Sciatic nerve (tissue), 2 donors: ENCODE measurements around the gene HOXC13. TPM values are rescaled to one million over a fixed set of nuclear protein-coding genes. Genes with fewer than 3 reads are reported as not detected.

Experiments
- ATAC-seq: fragments of 200-7000 bp; cut with Tn5 transposase; one replicate; pipeline ENCODE4 v1.9.1; 2020; ENCODE audit warnings: mild to moderate bottlenecking, moderate library complexity
- DNase-seq: peaks from one replicate; pipeline ENCODE4 v3.0.0-alpha.2; 2020; ENCODE audit warnings: low spot score
- intact Hi-C: fragments of 100-400 bp; cut with DNase I; formaldehyde crosslinking; loops from one replicate; pipeline ENCODE4 v1.14.2; 2022
- total RNA-seq: library from RNA; stranded (reverse); fragmentation: NEBNext Ultra II Directional; extraction: Animal tissue kit (Norgen Biotek cat#: 25700); gene quantifications from one replicate; pipeline ENCODE4 v1.2.1, GENCODE V29; 2021
- donor health status: DM: no; HTN: no; CAD: no.
- donor health status: DM: no; HTN: no; CAD: no.

The HOXC13 gene
- total RNA-seq, 1 donor from 2014 or later: 0.22 TPM

DNA sequence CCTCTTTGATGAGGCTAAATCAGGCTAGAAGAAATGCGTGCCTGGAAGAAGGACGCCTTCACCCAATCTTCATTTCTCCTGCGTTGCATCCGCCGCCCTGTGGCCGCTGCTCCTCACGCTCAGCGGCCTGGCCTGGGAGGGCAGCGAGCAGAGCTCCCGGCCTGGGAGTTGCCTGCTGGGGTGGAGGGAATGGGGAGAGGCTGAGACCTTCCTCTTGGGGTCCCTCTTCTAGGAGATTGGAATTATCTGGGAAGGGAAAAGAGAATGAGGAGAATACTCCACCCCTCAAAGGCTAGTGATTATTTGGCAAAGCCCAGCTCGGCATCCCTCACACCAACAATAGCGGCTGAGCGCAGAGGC lies 13.7 kb downstream of the HOXC13 start:
- ATAC-seq: no peak
- no peak for DNase-seq
- intact Hi-C loops: loop anchor here (10.0 kb wide), 1 partner anchor 198 kb away; the partner anchor contains the start of gene CISTR

DNA sequence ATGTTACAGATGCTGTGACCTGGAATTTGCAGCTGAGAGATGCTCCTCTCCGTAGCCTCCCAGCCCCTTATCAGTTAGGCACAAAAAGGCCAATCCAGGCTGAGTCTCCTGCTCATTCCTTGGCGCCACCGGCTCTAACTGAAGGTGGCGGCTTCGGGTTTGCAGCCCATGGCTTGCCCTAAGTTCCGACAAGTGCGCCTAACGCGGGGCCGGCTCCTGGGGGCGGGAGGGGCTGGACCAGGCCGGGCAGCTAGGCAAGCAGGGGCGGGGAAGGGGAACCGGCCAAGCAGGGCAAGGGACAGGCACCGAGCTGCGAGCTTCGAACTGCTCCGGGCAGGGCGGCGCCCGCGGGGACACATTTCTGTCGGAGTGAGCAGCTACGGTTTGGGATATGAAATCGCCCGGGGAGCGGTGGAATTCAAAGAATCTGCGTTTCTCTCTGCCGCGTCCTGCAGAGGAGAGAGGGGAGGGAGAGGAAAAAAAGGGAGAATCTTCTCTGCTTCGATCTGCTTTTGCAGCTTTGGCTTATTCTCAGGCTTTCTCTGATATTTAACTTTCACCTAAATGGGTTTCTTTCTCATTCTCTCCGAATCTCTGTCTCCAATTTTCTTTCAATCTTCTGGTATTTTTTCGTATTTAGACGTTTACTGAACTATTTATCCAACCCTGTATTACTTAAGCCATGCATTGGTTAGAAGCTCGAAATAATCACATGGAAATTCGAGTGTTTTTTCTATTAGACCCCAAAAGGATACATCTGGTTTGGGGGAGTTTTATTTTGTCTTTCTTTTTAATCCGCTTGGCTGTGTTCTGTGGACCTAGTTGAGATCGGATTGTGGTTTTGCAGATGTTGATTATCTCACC lies 14.5 kb downstream of the HOXC13 start:
- intact Hi-C loops: loop anchor here (10.0 kb wide), 1 partner anchor 198 kb away; the partner anchor contains the start of gene CISTR
- ATAC-seq: no peak
- DNase-seq: no peak

DNA sequence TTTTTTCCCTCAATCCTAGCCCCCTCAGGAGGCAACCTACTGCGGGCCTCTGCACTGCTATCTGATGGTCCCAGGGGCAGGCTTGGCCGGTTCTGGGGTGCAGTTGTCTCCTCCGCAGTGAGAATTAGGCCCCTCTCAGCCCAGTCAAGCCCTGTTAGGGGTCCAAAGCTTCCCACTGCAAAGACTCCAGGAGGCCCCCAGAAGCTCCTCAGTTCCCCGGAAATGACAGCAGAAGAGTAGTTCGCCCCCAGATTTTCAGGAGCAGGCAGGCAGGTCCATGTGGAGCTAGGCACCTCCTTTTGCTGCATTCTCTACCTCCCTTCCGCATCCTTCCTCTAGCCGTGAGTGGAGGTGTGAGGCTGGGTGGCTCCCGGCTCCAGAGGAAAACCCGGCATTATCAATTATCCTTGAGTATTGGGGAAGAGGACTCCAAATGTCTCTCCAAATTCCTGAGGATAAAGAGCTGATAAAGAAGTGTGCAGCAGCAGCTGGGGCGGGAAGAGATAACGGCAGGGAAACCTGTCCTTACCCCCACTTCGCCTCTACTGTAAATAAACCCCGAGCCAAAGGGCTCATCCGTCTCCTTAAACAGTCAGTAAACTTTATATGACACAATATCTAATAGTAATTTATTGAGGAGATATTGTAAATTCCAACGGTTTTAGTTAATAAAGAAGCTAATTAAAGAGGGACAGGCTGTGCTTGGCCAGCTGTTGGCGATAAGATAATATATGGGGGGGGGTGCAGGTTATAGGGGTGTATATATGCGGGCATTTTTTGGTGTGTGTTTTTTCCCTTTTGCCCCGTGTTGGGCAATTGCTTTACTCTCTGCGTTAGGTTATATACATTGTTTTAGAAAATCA lies 15.4 kb downstream of the HOXC13 start:
- no peak for DNase-seq
- intact Hi-C loops: loop anchor here (10.0 kb wide), 1 partner anchor 199 kb away; the partner anchor contains the start of gene CISTR
- ATAC-seq: no peak

DNA sequence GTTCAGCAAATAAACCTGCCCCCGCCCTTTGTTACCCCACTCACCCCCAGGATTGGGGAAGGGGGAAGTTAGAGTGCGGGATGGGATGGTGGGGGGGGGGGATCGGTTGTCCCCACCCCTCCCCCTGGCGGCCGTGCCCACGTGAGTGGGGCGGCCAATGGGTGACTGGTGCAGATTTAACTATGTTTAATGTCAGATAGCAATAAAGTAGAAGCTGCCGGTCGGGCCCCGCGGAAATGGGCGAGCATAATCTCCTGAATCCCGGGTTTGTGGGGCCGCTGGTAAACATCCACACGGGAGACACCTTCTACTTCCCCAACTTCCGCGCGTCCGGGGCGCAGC lies 16.0 kb downstream of the HOXC13 start, which contains the start of gene HOXC12:
Gene HOXC12, plus strand, starts transcription at position 210 of the 342 bp plus-strand sequence. Its CDS starts 27 bp downstream, at position 237.
- ATAC-seq (no peak), DNase-seq (no peak)
- intact Hi-C loops: loop anchor here (10.0 kb wide), 1 partner anchor 200 kb away; the partner anchor contains the start of gene CISTR

DNA sequence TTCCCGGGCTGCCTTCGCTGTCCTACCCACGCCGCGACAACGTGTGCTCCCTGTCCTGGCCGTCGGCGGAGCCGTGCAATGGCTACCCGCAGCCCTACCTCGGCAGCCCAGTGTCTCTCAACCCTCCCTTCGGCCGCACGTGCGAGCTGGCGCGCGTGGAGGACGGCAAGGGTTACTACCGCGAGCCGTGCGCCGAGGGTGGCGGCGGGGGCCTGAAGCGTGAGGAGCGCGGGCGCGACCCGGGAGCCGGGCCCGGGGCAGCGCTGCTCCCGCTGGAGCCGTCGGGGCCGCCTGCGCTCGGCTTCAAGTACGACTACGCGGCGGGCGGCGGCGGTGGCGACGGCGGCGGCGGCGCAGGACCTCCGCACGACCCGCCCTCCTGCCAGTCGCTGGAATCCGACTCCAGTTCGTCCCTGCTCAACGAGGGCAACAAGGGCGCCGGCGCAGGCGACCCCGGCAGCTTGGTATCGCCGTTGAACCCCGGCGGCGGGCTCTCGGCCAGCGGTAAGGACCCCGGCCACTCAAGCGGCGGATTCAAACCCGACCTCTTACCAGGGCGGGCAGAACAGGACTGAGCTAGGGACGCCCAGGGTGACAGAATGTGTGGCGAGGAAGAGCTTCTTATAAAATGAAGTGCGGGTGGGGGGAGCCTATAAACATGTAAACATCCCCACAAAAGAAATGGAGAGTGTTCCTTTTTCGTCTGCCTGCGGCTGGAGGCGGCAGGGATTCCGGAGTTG lies 16.6 kb downstream of the HOXC13 start:
- ATAC-seq: no peak
- no peak for DNase-seq
- intact Hi-C loops: loop anchor here (10.0 kb wide), 1 partner anchor 200 kb away; the partner anchor contains the start of gene CISTR

DNA sequence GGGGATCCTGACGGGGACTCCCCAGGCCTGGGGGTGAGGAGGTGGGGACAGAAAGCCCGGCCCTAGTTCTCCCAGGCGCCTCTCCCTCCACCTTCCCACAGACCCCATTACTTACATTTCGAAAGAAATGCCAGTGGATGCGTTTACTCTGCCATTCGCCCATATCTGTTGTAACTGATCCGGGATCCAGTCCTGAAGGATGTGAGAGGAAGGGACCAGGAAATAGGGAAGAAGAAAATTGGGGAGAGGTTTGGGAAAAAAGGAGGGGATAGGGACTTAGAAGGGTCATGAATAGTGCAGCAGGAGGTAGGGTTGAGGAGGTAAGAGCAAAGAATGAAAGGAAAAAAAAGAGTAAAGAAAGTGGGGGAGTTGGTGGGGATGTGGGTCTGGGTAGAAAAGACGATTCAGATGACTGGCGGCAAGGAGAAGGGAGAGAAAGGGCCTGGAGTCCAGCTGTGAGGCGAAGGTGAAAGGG lies 17.2 kb downstream of the HOXC13 start:
- ATAC-seq (no peak), DNase-seq (no peak)
- intact Hi-C loops: loop anchor here (10.0 kb wide), 1 partner anchor 201 kb away; the partner anchor contains the start of gene CISTR

DNA sequence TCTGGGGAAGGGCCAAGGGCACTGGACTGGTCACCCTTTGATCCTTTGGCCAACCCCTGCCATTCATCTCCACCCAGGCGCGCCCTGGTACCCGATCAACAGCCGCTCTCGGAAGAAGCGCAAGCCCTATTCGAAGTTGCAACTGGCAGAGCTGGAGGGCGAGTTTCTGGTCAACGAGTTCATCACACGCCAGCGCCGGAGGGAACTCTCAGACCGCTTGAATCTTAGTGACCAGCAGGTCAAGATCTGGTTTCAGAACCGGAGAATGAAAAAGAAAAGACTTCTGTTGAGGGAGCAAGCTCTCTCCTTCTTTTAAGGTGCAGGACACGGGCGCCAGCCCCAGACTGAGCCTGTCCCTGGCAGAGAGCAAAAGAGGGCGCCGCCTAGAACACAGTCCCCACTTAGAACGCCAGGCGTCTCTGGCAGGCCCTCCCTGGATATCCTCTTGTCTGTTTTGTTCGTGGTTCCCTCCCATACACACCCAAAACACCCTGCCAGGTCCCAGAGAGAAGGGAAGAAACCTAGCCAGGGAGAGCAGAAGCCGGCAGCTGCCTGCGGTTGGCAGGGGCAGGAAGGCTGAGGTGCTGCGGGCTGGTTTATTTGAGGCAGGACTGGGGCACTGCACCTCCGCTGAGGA lies 17.7 kb downstream of the HOXC13 start:
- no peak for ATAC-seq
- DNase-seq: no peak
- intact Hi-C loops: loop anchor here (10.0 kb wide), 1 partner anchor 202 kb away; the partner anchor contains the start of gene CISTR

DNA sequence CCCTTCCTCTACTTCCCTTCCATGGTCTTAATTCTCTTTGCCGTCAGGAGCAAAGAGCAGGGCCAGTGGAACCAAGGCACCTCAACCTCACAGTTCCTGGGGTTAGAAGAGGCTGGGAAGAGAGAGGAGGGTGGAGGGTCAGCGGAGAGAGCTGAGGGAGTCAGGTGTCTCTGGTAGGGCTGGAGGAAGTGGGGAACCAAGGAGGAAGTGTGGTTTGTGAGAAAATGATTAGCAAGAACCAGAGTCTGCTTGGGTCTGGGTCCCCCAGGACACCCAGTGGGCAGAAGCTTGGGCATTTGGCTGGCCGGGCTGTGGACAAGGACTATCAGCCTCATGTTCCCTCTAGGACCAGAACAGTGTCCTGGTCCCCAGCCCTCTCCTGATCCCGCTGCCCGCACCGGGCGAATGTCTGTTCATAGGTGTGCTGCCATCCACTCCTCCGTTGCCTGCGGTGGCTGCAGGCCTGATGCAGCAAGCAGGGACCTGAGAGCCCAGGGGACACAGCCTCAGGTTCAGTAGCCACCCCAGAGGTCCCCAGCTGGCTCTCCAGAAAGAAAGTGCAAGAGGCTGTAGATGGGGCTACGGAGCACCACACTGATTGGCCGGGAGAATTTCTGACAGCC lies 18.4 kb downstream of the HOXC13 start:
- DNase-seq (no peak), ATAC-seq (no peak)
- intact Hi-C loops: loop anchor here (10.0 kb wide), 1 partner anchor 202 kb away; the partner anchor contains the start of gene CISTR

DNA sequence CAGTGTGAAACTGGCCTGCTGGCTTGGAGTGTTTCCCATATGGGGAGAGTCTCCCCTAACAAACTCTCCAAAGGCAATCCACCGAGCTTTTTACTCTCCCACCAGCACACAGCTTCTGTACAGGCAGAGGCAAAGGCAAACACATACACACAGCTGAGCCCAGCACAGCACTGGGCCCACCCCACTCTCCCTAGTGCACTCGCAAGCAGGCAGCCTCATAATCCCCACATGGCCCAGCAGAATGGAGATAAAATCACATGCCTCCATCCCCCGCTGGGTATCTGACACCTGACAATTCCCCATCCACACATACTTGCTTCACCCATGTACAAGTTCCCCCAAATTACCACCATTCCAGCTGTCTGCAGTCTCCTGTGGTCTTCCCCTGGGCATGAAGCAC lies 19.5 kb downstream of the HOXC13 start:
- DNase-seq: no peak
- ATAC-seq: no peak
- intact Hi-C loops: loop anchor here (10.0 kb wide), 1 partner anchor 203 kb away; the partner anchor contains the start of gene CISTR

DNA sequence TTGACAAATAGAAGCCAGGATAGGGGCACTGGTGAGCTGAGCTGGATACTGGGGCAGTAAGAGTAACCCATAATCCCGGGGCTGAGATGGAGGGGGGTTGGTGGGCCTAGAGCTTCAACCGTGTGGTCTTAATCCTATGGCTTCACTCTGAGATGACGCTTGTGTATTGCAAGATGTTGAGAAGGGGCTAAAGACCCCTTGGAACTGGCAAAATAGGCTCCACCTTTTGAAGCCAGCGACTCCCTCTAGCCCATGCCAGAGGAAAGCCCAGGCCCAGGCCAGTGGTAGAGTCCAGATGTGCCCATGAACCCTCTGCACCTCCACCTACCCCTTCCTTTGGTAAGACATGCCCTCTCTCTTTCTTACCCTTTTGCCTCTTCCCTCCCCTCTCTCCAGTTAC lies 20.7 kb downstream of the HOXC13 start:
- DNase-seq (no peak), ATAC-seq (no peak)
- intact Hi-C loops: loop anchor here (10.0 kb wide), 1 partner anchor 205 kb away; the partner anchor contains the start of gene CISTR

DNA sequence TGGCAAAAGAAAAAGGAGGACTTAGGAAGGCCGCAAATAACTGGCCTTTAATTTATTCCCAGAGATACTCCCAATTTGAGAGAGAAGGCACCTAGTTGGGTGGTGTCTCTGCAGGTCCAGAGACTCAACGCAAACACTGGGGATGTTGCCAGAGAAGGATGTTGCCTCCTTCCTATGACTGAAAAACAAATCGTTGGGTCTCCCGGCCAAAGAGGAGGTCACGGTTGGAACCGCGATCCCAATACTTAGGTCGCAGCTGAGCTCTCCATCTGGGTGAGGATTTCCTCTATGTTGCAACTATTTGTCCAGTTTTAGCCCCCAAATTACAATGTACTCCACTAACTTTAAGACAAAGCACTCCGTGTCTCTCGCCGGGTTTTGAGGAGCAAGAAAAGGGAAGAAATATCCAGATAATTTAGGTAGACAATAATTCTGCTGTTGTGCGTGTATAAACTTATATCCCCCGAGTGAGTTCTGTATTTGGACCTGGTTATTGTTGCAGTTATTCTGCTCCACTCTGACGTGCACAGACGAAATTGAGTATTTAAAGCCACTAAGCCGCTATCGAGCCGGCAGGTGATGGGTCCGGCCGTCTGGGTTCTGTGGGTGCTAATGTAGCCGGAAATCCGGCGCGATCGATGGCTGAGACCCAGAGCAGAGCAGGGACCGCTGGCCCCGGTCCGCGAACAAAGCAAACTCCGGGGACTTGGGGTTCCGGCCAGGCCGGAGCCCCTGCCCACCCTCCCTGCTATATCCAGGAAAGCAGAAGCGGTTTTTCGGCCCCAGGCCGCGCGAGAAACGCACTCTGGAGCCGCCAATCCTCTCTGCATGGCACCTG lies 21.8 kb downstream of the HOXC13 start:
- intact Hi-C loops: no loop called here
- ATAC-seq (no peak), DNase-seq (no peak)

DNA sequence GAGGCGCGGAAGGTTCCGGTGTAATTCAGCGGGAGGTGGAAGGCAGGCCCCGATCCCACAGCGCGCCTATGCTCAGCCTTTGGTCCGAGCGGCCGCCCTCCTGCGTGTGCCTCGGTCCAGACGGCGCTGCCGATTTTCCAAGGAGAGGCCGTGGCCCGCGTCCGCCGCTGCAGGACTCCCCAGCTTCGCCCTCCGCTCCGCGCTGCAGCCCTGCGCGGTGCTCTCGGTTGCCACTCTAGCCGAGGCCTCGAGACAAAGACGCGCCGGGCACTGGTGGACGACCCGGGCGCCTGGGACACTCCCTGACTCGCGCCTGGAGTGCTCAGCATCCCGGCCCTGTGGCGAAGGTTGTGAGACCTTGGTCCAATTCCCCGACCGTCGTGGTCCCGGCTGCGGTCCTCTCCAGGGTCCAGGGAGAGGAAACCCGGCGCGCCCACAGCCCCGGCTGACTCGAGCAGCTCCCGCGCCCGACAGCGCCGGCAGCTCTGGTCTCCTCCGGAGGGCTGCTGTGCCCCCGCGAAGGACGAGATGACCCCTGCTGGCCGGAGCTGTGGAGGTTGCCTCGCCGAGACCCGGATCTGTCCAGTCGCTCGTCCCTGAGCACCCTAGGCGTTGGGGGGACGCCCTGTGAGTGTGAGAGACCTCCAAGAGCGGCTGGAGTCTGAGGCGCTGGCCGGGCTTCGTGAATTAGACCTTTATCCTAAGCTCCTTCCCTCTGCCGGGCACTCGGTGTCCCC lies 22.6 kb downstream of the HOXC13 start:
- intact Hi-C loops: no loop called here
- no peak for DNase-seq
- no peak for ATAC-seq

DNA sequence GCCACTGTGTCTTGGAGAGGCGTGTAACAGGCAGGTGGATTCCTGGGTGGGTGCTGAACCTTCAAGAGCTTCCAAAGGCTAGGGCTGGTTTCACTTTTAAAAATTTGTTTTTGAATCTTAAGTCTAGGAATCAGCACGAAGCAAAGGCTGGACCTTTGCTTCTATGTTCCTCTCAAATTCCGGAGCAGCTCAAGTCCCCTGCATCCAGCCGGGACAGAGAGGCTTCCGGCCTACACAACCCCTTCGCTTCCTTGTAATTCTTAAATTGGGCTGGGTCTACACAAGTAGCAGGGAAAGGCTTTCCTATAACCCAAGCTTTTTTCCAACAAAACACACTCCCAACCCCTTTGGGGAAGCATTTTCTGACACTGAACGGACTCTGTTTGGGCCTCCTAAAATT lies 24.4 kb downstream of the HOXC13 start:
- intact Hi-C loops: no loop called here
- DNase-seq: no peak
- ATAC-seq: no peak

DNA sequence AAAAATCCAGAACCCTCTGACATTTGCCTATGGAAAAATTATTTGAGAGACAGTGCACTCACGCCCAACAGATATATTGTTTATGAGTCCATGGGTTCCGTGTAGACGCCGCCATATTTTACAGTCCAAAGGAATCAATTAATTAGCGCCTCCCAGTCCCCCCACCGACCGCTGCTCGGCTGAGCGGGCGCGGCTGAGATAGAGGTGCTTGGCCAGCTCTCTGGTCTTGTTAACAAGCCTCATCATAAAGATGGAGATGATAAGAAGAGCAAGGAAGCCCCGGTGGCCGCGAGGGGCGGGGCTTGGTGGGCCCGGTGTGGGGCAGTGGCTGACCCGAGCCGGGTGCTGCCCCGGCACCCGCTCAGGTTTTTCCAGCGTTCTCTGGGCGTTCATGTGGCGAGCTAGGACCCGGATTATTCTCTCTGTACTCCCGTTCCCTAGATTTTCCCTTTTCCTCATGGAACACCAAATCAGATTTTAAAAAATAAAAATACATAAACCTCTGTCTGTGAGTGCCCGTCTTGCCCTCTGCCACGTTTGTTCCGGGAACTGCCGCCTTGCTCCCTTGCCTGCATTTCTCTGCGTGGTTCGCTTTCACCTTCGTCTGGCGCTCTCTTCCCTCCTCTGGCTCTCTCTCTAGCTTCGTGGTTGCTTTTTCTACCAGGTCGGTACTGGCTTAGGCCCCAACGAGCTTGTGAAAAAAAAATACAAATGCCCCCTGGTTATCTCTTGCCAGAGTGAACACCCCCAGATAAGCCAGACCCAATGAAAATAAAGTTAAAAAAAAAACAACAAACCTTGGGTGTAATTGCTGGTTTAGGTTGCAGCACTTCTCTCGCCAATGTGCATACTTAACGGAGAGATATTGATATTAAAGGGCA lies 25.0 kb downstream of the HOXC13 start:
- ATAC-seq: no peak
- no peak for DNase-seq
- intact Hi-C loops: no loop called here

DNA sequence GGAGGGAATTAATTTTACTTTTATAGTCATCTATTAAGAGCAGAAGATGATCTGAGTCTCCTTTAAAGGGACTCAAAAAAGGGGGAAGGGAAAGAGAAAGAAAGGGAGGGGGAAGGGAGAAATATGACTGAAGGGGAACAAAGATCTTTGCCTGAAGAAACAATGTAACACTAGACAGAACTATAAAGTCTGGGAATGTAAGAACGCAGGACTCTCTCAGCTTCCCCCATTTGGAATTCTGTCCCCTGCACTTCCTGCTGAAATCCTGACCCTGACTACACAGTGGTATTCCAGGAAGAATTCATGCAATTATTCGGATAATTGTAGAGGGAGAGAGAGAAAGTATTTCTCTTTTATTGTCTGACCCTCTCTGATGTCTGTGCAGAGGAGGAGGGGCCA lies 25.7 kb downstream of the HOXC13 start:
- intact Hi-C loops: no loop called here
- ATAC-seq: no peak

More for the DNA sequence above, 25.7 kb downstream of the HOXC13 start:
- no peak for DNase-seq
